ENCODE data around the gene FAF1.

FAF1 gene

GRCh38 chr1:50426702-50427085 lies 533.4 kb downstream of the FAF1 start:
- no peak for DNase-seq (ENCODE audit: low spot score)

- DNase-seq (ENCODE audit: low spot score), result no peak
Observed at GRCh38 chr1:50426108-50426700, 533.9 kb downstream of the FAF1 start.

- DNase-seq (ENCODE audit: low spot score), result no peak
Observed at GRCh38 chr1:50425376-50426107, 534.5 kb downstream of the FAF1 start.

- no peak for DNase-seq (ENCODE audit: low spot score)
Observed at GRCh38 chr1:50424884-50425375, 535.1 kb downstream of the FAF1 start.

- peak; percentile 18 for DNase-seq (ENCODE audit: low spot score)
Observed at GRCh38 chr1:50424045-50424883, 535.8 kb downstream of the FAF1 start.

GRCh38 chr1:50423670-50424000 lies 536.4 kb downstream of the FAF1 start:
- DNase-seq (ENCODE audit: low spot score), result peak; percentile 44

GRCh38 chr1:50422946-50423669 lies 537.0 kb downstream of the FAF1 start, which contains the start of gene DMRTA2:
Gene DMRTA2 (minus strand): TSS chr1:50423443. CDS start chr1:50421536, 1,907 bp downstream.
- peak; percentile 42 for DNase-seq (ENCODE audit: low spot score)

GRCh38 chr1:50422675-50422945 lies 537.5 kb downstream of the FAF1 start:
- DNase-seq (ENCODE audit: low spot score), result no peak

GRCh38 chr1:50421768-50422674 lies 538.0 kb downstream of the FAF1 start:
- no peak for DNase-seq (ENCODE audit: low spot score)

GRCh38 chr1:50421366-50421748 lies 538.7 kb downstream of the FAF1 start:
- DNase-seq (ENCODE audit: low spot score), result no peak

- DNase-seq (ENCODE audit: low spot score), result no peak
Observed at GRCh38 chr1:50420689-50421365, 539.2 kb downstream of the FAF1 start.

- no peak for DNase-seq (ENCODE audit: low spot score)
Observed at GRCh38 chr1:50419907-50420677, 540.0 kb downstream of the FAF1 start.

GRCh38 chr1:50419192-50419906 lies 540.7 kb downstream of the FAF1 start:
- DNase-seq (ENCODE audit: low spot score), result peak; percentile 13

- DNase-seq (ENCODE audit: low spot score), result no peak
Observed at GRCh38 chr1:50418600-50419109, 541.4 kb downstream of the FAF1 start.

- DNase-seq (ENCODE audit: low spot score), result no peak
Observed at GRCh38 chr1:50417946-50418599, 542.0 kb downstream of the FAF1 start.

GRCh38 chr1:50417507-50417906 lies 542.6 kb downstream of the FAF1 start:
- no peak for DNase-seq (ENCODE audit: low spot score)

- no peak for DNase-seq (ENCODE audit: low spot score)
Observed at GRCh38 chr1:50416553-50417453, 543.3 kb downstream of the FAF1 start.

GRCh38 chr1:50416150-50416527 lies 543.9 kb downstream of the FAF1 start:
- DNase-seq (ENCODE audit: low spot score), result no peak

All from SW480 (cell line).